Neural crest cell (in vitro differentiated cells): ENCODE measurements around the gene HEATR3. TPM values are rescaled to one million over a fixed set of nuclear protein-coding genes. Genes with fewer than 3 reads are reported as not detected.
"Not testable (repeated sequence)": the region's sequence is repeated elsewhere in the genome, so short reads cannot be mapped to it uniquely, and the experiment has no call there.

Experiments used
- DNase-seq: peaks from one replicate; pipeline ENCODE4 v3.0.0; 2021; ENCODE audit warnings: low read depth, mixed read lengths, low spot score
- H3K27ac Mint-ChIP-seq: one replicate; pipeline ENCODE4 v1.8.0; 2021; ENCODE audit warnings: mild to moderate bottlenecking, mixed read lengths; ENCODE audit not compliant: unreplicated experiment
- H3K27me3 Mint-ChIP-seq: 2 replicates; pipeline ENCODE4 v1.8.0; 2021; ENCODE audit warnings: low read depth, mild to moderate bottlenecking, mixed read lengths
- H3K36me3 Mint-ChIP-seq: 2 replicates; pipeline ENCODE4 v1.8.0; 2021; ENCODE audit warnings: low read depth, mild to moderate bottlenecking, mixed read lengths
- H3K4me1 Mint-ChIP-seq: 2 replicates; pipeline ENCODE4 v1.8.0; 2021; ENCODE audit warnings: mixed read lengths
- H3K4me3 Mint-ChIP-seq: one replicate; pipeline ENCODE4 v1.8.0; 2021; ENCODE audit warnings: mild to moderate bottlenecking, mixed read lengths
- H3K9me3 Mint-ChIP-seq: 2 replicates; pipeline ENCODE4 v1.8.0; 2021; ENCODE audit warnings: mixed read lengths
- CTCF ChIP-seq: fragments of 200-600 bp; sonication (generic); conservative IDR thresholded peaks from 2 replicates; pipeline ENCODE4 v1.5.0; 2021; ENCODE audit warnings: antibody characterized with exemption, mild to moderate bottlenecking
- total RNA-seq: library from RNA; stranded (reverse); gene quantifications from 2 replicates; pipeline ENCODE4 v1.2.1, GENCODE V29; 2021

HEATR3 gene
- total RNA-seq, 1 donor from 2014 or later: 25.4 TPM

- Mint-ChIP-seq H3K4me1 (peaks cover 8% of the 10 kb centered on the region), H3K27me3 (peaks cover 6% of the 10 kb centered on the region), H3K27ac (no peak overlapping the region), H3K9me3 (no peaks in the 10 kb centered on the region), H3K36me3 (no peaks in the 10 kb centered on the region), H3K4me3 (no peak overlapping the region)
- DNase-seq: no peak
- TF ChIP-seq CTCF: no peak
Measured at GRCh38 chr16:50121721-50122445, 56.1 kb downstream of the HEATR3 start.

GRCh38 chr16:50123417-50123816 lies 57.6 kb downstream of the HEATR3 start:
- Mint-ChIP-seq H3K4me1 (peaks cover 8% of the 10 kb centered on the region), H3K27me3 (peaks cover 6% of the 10 kb centered on the region), H3K4me3 (no peak overlapping the region), H3K27ac (no peak overlapping the region), H3K9me3 (no peaks in the 10 kb centered on the region), H3K36me3 (no peaks in the 10 kb centered on the region)
- no peak for DNase-seq
- TF ChIP-seq CTCF: no peak

DNA sequence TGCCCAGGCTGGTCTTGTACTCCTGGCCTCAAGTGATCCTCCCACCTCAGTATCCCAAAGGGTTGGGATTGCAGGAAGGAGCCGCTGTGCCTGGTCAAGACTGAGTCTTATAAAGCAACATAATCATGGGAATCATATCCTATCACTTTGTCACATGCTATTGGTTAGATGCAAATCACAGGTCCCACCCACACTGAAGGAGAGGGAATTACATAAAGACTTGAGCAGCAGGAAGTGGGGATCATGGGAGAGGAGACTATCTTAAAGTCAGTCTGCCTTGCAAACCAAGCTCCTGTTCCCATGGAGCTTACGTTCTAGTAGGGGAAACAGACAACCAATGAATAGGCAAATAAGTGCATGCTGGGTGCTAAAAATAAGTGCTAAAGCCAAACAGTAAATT lies 59.0 kb downstream of the HEATR3 start:
- Mint-ChIP-seq H3K4me3 (no peak overlapping the region), H3K27ac (no peak overlapping the region), H3K9me3 (no peaks in the 10 kb centered on the region), H3K27me3 (no peaks in the 10 kb centered on the region), H3K4me1 (peaks cover 8% of the 10 kb centered on the region), H3K36me3 (no peaks in the 10 kb centered on the region)
- DNase-seq: no peak
- TF ChIP-seq CTCF: no peak

DNA sequence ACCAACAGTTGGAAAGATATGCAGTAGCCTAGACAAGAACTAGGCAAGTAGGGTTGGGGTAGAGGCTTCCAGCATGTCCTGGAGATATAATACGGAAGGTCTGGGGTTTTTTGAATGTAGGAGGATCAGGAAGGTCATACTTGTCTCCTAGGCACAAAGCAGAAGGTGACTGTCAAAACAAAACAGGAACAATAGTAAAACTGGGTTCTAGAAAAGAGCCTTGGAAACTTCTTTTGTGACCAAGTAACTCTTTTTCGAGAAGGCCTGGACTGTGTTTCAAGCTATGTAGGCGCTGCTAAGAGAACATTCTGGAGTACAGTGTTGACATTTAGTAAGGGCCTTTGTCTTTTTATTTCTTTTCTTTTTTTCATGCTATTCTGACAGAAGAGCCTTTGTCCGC lies 60.4 kb downstream of the HEATR3 start:
- H3K4me3 Mint-ChIP-seq: no peak overlapping the region
- TF ChIP-seq CTCF: no peak
- no peaks in the 10 kb centered on the region for H3K27me3 Mint-ChIP-seq
- peaks cover 8% of the 10 kb centered on the region for H3K4me1 Mint-ChIP-seq
- H3K9me3 Mint-ChIP-seq: no peaks in the 10 kb centered on the region
- DNase-seq: no peak
- H3K27ac Mint-ChIP-seq: peak overlapping the region; percentile 79
- no peaks in the 10 kb centered on the region for H3K36me3 Mint-ChIP-seq

GRCh38 chr16:50132571-50132970 lies 66.8 kb downstream of the HEATR3 start:
- not testable (repeated sequence) for H3K36me3 Mint-ChIP-seq, H3K4me3 Mint-ChIP-seq, H3K9me3 Mint-ChIP-seq, H3K27ac Mint-ChIP-seq, H3K4me1 Mint-ChIP-seq, H3K27me3 Mint-ChIP-seq, DNase-seq

DNA sequence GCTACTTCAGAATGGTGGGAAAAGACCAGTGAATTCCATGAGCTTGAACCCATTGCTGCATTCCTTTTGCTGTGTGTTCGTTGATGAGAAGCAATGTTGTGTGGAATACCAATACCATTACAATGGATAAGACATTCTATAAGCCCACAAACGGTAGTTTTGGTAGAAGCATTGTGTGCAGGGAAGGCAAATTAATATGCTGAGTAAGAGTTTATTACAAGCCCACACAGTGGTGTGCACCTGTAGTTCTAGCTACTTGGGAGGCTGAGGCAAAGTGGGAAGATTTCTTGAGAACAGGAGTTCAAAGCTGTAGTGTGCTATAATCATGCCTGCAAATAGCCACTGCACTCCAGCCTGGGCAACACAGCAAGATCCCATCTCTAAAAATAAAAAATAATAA lies 67.4 kb downstream of the HEATR3 start:
- Mint-ChIP-seq H3K27ac (no peak overlapping the region), H3K4me1 (no peaks in the 10 kb centered on the region), H3K27me3 (no peaks in the 10 kb centered on the region), H3K4me3 (no peak overlapping the region), H3K36me3 (no peaks in the 10 kb centered on the region), H3K9me3 (no peaks in the 10 kb centered on the region)
- DNase-seq: no peak
- TF ChIP-seq CTCF: no peak
